ENCODE results near the gene SAMD4B. TPM values are rescaled to one million over a fixed set of nuclear protein-coding genes. Genes with fewer than 3 reads are reported as not detected.
"Not testable (repeated sequence)": the region's sequence is repeated elsewhere in the genome, so short reads cannot be mapped to it uniquely, and the experiment has no call there.

SAMD4B gene
- total RNA-seq, 1 experiment from 2014 or later: 80.4 TPM

- POLR2A ChIA-PET (ENCODE audit: unreplicated experiment): interaction anchor here (0.6 kb wide), 1 partner anchor 38 kb away, joined by 6 read pairs; no protein-coding TSS in a partner anchor
- no peak for TF ChIP-seq EZH2 (IDR thresholded peaks at IDR 0.05; ENCODE audit: low read length, unreplicated experiment)
- TF ChIP-seq CTCF (conservative IDR thresholded peaks at IDR 0.05; ENCODE audit: low read depth, low read length): peak; percentile 90
- Histone ChIP-seq H3K27ac (ENCODE audit: low read length) (no peak overlapping the region), H3K4me3 (ENCODE audit: low read length) (no peak overlapping the region), H3K9ac (ENCODE audit: low read length) (no peak overlapping the region), H3K79me2 (ENCODE audit: low read length) (no peaks in the 10 kb centered on the region), H3K9me3 (ENCODE audit: low read length) (no peaks in the 10 kb centered on the region), H2AFZ (ENCODE audit: low read length) (peak overlapping the region; percentile 74), H3K4me2 (ENCODE audit: low read length) (no peak overlapping the region), H4K20me1 (ENCODE audit: low read length) (no peaks in the 10 kb centered on the region), H3K9me2 (replicated peaks; ENCODE audit: low read length) (no peaks in the 10 kb centered on the region), H3K36me3 (ENCODE audit: low read depth, low read length) (no peaks in the 10 kb centered on the region), H3K27me3 (ENCODE audit: low read length) (no peaks in the 10 kb centered on the region), H3K4me1 (ENCODE audit: insufficient read depth, low read length) (no peaks in the 10 kb centered on the region), H3F3A (ENCODE audit: low read length, unreplicated experiment) (no peaks in the 10 kb centered on the region)
- intact Hi-C loops (cut with micrococcal nuclease): loop anchor here (2.0 to 10.0 kb wide), 3 partner anchors 116 to 363 kb away; no protein-coding TSS in a partner anchor
- BruUV-seq (replicated peaks): no TSS peak
- DNase-seq (peak; percentile 79), ATAC-seq (peak; percentile 65)
- CTCF ChIA-PET: interaction anchor here (0.6 kb wide), 1 partner anchor 472 kb away, joined by 4 read pairs; no protein-coding TSS in a partner anchor
Measured at GRCh38 chr19:39328046-39328705, 14.0 kb upstream of the SAMD4B start.

- no peaks in the 10 kb centered on the region for H3F3A ChIP-seq (ENCODE audit: low read length, unreplicated experiment)
- TF ChIP-seq EZH2phosphoT487 (IDR thresholded peaks at IDR 0.05; ENCODE audit: borderline replicate concordance, low read length) (no peak), CTCF (conservative IDR thresholded peaks at IDR 0.05; ENCODE audit: low read depth, low read length) (no peak), EZH2 (IDR thresholded peaks at IDR 0.05; ENCODE audit: low read length, unreplicated experiment) (no peak)
- no peak overlapping the region for H3K9ac ChIP-seq (ENCODE audit: low read length)
- no peak overlapping the region for H2AFZ ChIP-seq (ENCODE audit: low read length)
- no peaks in the 10 kb centered on the region for H3K4me1 ChIP-seq (ENCODE audit: insufficient read depth, low read length)
- H3K27me3 ChIP-seq (ENCODE audit: low read length): no peaks in the 10 kb centered on the region
- no peaks in the 10 kb centered on the region for H3K9me3 ChIP-seq (ENCODE audit: low read length)
- H3K27ac ChIP-seq (ENCODE audit: low read length): no peak overlapping the region
- POLR2A ChIA-PET (ENCODE audit: unreplicated experiment): no interaction called here
- no peaks in the 10 kb centered on the region for H4K20me1 ChIP-seq (ENCODE audit: low read length)
- no peak for DNase-seq
- no peak overlapping the region for H3K4me3 ChIP-seq (ENCODE audit: low read length)
- CTCF ChIA-PET: interaction anchor here (0.5 to 0.6 kb wide), 2 partner anchors 42 to 297 kb away, joined by 3 to 7 read pairs; no protein-coding TSS in a partner anchor
- intact Hi-C loops (cut with micrococcal nuclease): loop anchor here (2.0 to 10.0 kb wide), 3 partner anchors 118 to 365 kb away; no protein-coding TSS in a partner anchor
- H3K4me2 ChIP-seq (ENCODE audit: low read length): no peak overlapping the region
- BruUV-seq (replicated peaks): no TSS peak
- ATAC-seq: no peak
- H3K9me2 ChIP-seq (replicated peaks; ENCODE audit: low read length): no peaks in the 10 kb centered on the region
- H3K79me2 ChIP-seq (ENCODE audit: low read length): no peaks in the 10 kb centered on the region
- no peaks in the 10 kb centered on the region for H3K36me3 ChIP-seq (ENCODE audit: low read depth, low read length)
Measured at GRCh38 chr19:39329948-39330347, 12.3 kb upstream of the SAMD4B start.

- Histone ChIP-seq H3K27ac (ENCODE audit: low read length) (no peak overlapping the region), H3K36me3 (ENCODE audit: low read depth, low read length) (no peaks in the 10 kb centered on the region), H3F3A (ENCODE audit: low read length, unreplicated experiment) (no peaks in the 10 kb centered on the region), H3K9me3 (ENCODE audit: low read length) (no peaks in the 10 kb centered on the region), H3K9me2 (replicated peaks; ENCODE audit: low read length) (no peaks in the 10 kb centered on the region), H3K79me2 (ENCODE audit: low read length) (no peaks in the 10 kb centered on the region), H4K20me1 (ENCODE audit: low read length) (no peaks in the 10 kb centered on the region), H3K9ac (ENCODE audit: low read length) (no peak overlapping the region), H3K4me3 (ENCODE audit: low read length) (no peak overlapping the region), H2AFZ (ENCODE audit: low read length) (no peak overlapping the region), H3K4me1 (ENCODE audit: insufficient read depth, low read length) (no peaks in the 10 kb centered on the region), H3K27me3 (ENCODE audit: low read length) (no peaks in the 10 kb centered on the region), H3K4me2 (ENCODE audit: low read length) (no peak overlapping the region)
- no peak for ATAC-seq
- intact Hi-C loops (cut with micrococcal nuclease): no loop called here
- TF ChIP-seq EZH2phosphoT487 (IDR thresholded peaks at IDR 0.05; ENCODE audit: borderline replicate concordance, low read length) (no peak), EZH2 (IDR thresholded peaks at IDR 0.05; ENCODE audit: low read length, unreplicated experiment) (no peak), CTCF (conservative IDR thresholded peaks at IDR 0.05; ENCODE audit: low read depth, low read length) (no peak)
- DNase-seq: no peak
- ChIA-PET POLR2A (ENCODE audit: unreplicated experiment) (no interaction called here), CTCF (no interaction called here)
- BruUV-seq (replicated peaks): no TSS peak
Measured at GRCh38 chr19:39332293-39332692, 9.9 kb upstream of the SAMD4B start.

GRCh38 chr19:39332738-39333137 lies 9.5 kb upstream of the SAMD4B start:
- H3K4me2 ChIP-seq (ENCODE audit: low read length); H3K27me3 ChIP-seq (ENCODE audit: low read length); H3K4me1 ChIP-seq (ENCODE audit: insufficient read depth, low read length); H3K27ac ChIP-seq (ENCODE audit: low read length); H3K9ac ChIP-seq (ENCODE audit: low read length); DNase-seq; BruUV-seq (replicated peaks); CTCF ChIA-PET; H3K9me2 ChIP-seq (replicated peaks; ENCODE audit: low read length); ATAC-seq; H3K79me2 ChIP-seq (ENCODE audit: low read length); POLR2A ChIA-PET (ENCODE audit: unreplicated experiment); H3K36me3 ChIP-seq (ENCODE audit: low read depth, low read length); H3F3A ChIP-seq (ENCODE audit: low read length, unreplicated experiment); H3K9me3 ChIP-seq (ENCODE audit: low read length); H2AFZ ChIP-seq (ENCODE audit: low read length); H3K4me3 ChIP-seq (ENCODE audit: low read length); intact Hi-C loops (cut with micrococcal nuclease); H4K20me1 ChIP-seq (ENCODE audit: low read length): not testable (repeated sequence)

Measured in PC-3 (cell line).